RWPE2 (cell line): Measurements from ENCODE around the gene BMP7.

ENCODE experiments used
- ATAC-seq: fragments of 200-7000 bp; cut with Tn5 transposase; 3 replicates; pipeline ENCODE4 v1.9.1; 2021; ENCODE audit warnings: low read depth
- DNase-seq: peaks from one replicate; pipeline ENCODE4 v3.0.0-alpha.2; 2020; ENCODE audit warnings: low spot score
- H3K27ac ChIP-seq: fragments of 450-650 bp; 2 replicates; pipeline ENCODE4 v1.5.1; 2017; ENCODE audit warnings: mild to moderate bottlenecking; ENCODE audit not compliant: poor library complexity, severe bottlenecking
- H3K27me3 ChIP-seq: fragments of 250-450 bp; sonication (Bioruptor Pico); 2 replicates; pipeline ENCODE4 v1.5.1; 2021; ENCODE audit warnings: mild to moderate bottlenecking, moderate library complexity; ENCODE audit not compliant: insufficient read depth, poor library complexity, severe bottlenecking
- H3K36me3 ChIP-seq: fragments of 250-450 bp; sonication (Bioruptor Pico); 2 replicates; pipeline ENCODE4 v1.5.1; 2020; ENCODE audit warnings: low read depth, mild to moderate bottlenecking, moderate library complexity
- H3K4me1 ChIP-seq: fragments of 250-450 bp; sonication (Bioruptor Pico); 2 replicates; pipeline ENCODE4 v1.5.1; 2021; ENCODE audit warnings: mild to moderate bottlenecking, moderate library complexity; ENCODE audit not compliant: insufficient read depth, poor library complexity, severe bottlenecking
- H3K4me3 ChIP-seq: fragments of 250-450 bp; sonication (Bioruptor Pico); 2 replicates; pipeline ENCODE4 v1.5.1; 2021; ENCODE audit warnings: mild to moderate bottlenecking, moderate library complexity; ENCODE audit not compliant: severe bottlenecking
- H3K9me3 ChIP-seq: fragments of 250-450 bp; sonication (Bioruptor Pico); 2 replicates; pipeline ENCODE4 v1.5.1; 2021; ENCODE audit warnings: mild to moderate bottlenecking, moderate library complexity; ENCODE audit not compliant: severe bottlenecking
- CTCF ChIP-seq: fragments of 450-650 bp; IDR thresholded peaks from one replicate; pipeline ENCODE4 v1.5.1; 2017; ENCODE audit warnings: mild to moderate bottlenecking, moderate library complexity; ENCODE audit not compliant: poor library complexity, severe bottlenecking

The BMP7 gene

GRCh38 chr20:57236813-57237584, 29.4 kb downstream of the BMP7 start:
- Histone ChIP-seq H3K4me3 (no peak overlapping the region), H3K4me1 (no peaks in the 10 kb centered on the region), H3K9me3 (no peaks in the 10 kb centered on the region), H3K36me3 (no peaks in the 10 kb centered on the region), H3K27ac (no peak overlapping the region), H3K27me3 (peaks cover 65% of the 10 kb centered on the region)
- TF ChIP-seq CTCF: no peak
- ATAC-seq (no peak), DNase-seq (no peak)

GRCh38 chr20:57234556-57235251, 31.7 kb downstream of the BMP7 start:
- DNase-seq (no peak), ATAC-seq (no peak)
- Histone ChIP-seq H3K4me1 (no peaks in the 10 kb centered on the region), H3K36me3 (no peaks in the 10 kb centered on the region), H3K27ac (no peak overlapping the region), H3K9me3 (no peaks in the 10 kb centered on the region), H3K27me3 (peaks cover 68% of the 10 kb centered on the region), H3K4me3 (no peak overlapping the region)
- TF ChIP-seq CTCF: no peak

- Histone ChIP-seq H3K36me3 (no peaks in the 10 kb centered on the region), H3K27ac (no peak overlapping the region), H3K27me3 (peaks cover 53% of the 10 kb centered on the region), H3K4me1 (no peaks in the 10 kb centered on the region), H3K4me3 (no peak overlapping the region), H3K9me3 (no peaks in the 10 kb centered on the region)
- ATAC-seq (no peak), DNase-seq (no peak)
- no peak for TF ChIP-seq CTCF
Observed at GRCh38 chr20:57231951-57232428, 34.5 kb downstream of the BMP7 start.

GRCh38 chr20:57231161-57231560, 35.3 kb downstream of the BMP7 start:
- DNase-seq: no peak
- H3K27ac ChIP-seq: no peak overlapping the region
- no peak for TF ChIP-seq CTCF
- no peaks in the 10 kb centered on the region for H3K36me3 ChIP-seq
- no peaks in the 10 kb centered on the region for H3K9me3 ChIP-seq
- ATAC-seq: no peak
- no peak overlapping the region for H3K4me3 ChIP-seq
- H3K27me3 ChIP-seq: peaks cover 45% of the 10 kb centered on the region
- H3K4me1 ChIP-seq: no peaks in the 10 kb centered on the region
